Transverse colon (tissue), 4 donors: ENCODE measurements around the gene DKK3. TPM values are rescaled to one million over a fixed set of nuclear protein-coding genes. Genes with fewer than 3 reads are reported as not detected.

Experiments used
- DNase-seq: peaks from one replicate; pipeline ENCODE4 v3.0.0-alpha.2; 2019
- H3K27ac ChIP-seq, 4 donors: fragments of 200-600 bp; sonication (generic); 2 replicates each; pipeline ENCODE4 v1.5.1; 2016 to 2018; ENCODE audit warnings: inconsistent platforms in 4 of 4
- H3K27me3 ChIP-seq: fragments of 200-600 bp; sonication (generic); 2 replicates; pipeline ENCODE4 v1.5.1; 2017; ENCODE audit warnings: inconsistent platforms
- H3K36me3 ChIP-seq, 4 donors: fragments of 200-600 bp; sonication (generic); 2 replicates each; pipeline ENCODE4 v1.5.1; 2017 to 2019; ENCODE audit warnings: inconsistent platforms in 4 of 4
- H3K4me1 ChIP-seq, 4 donors: fragments of 200-600 bp; sonication (generic); 2 replicates each; pipeline ENCODE4 v1.5.1; 2017 to 2020; ENCODE audit warnings: inconsistent platforms in 4 of 4
- H3K4me3 ChIP-seq, 4 donors: fragments of 200-600 bp; sonication (generic); 1 replicate in 1 of 4; 2 replicates in 3 of 4; pipeline versions ENCODE4 v1.5.1 to v1.6.1; 2017 to 2019; ENCODE audit warnings: inconsistent platforms in 4 of 4
- H3K9me3 ChIP-seq, 2 donors: fragments of 200-600 bp; sonication (generic); 2 replicates each; pipeline ENCODE4 v1.5.1; 2017 to 2019; ENCODE audit warnings: inconsistent platforms in 2 of 2
- CTCF ChIP-seq, 5 experiments: fragments of 200-600 bp in 3 of 5; fragments of 450-650 bp in 2 of 5; sonication (generic) in 3 of 5; IDR thresholded peaks; 1 replicate in 2 of 5; 2 replicates in 3 of 5; pipeline ENCODE4 v1.5.1; 2016 to 2017; ENCODE audit warnings: antibody characterized with exemption in 5 of 5, inconsistent platforms in 3 of 5, mild to moderate bottlenecking in 2 of 5, moderate library complexity in 1 of 5
- EP300 ChIP-seq: sonication (generic); formaldehyde crosslinking; IDR thresholded peaks from one replicate; pipeline ENCODE4 v1.6.1; 2017; ENCODE audit warnings: antibody characterized with exemption, low read depth
- POLR2A ChIP-seq: fragments of 450-650 bp; IDR thresholded peaks from one replicate; pipeline ENCODE4 v1.6.1; 2016; ENCODE audit warnings: antibody characterized with exemption, mild to moderate bottlenecking, moderate library complexity
- POLR2AphosphoS5 ChIP-seq, 3 donors: sonication (generic); formaldehyde crosslinking; IDR thresholded peaks; one replicate each; pipeline ENCODE4 v1.6.1; 2016; ENCODE audit warnings: antibody characterized with exemption in 3 of 3
- WGBS, 2 donors: methylation state at CpG; one replicate each; pipeline ENCODE4 v1.1.5; 2018; ENCODE audit warnings: low coverage in 1 of 2; 5-methylcytosine and 5-hydroxymethylcytosine counted together
- in situ Hi-C, 4 donors: fragments of 200-750 bp; cut with MboI; loops; one replicate each; pipeline versions ENCODE4 v1.15.0 to v1.15.1; 2017; ENCODE audit warnings: low sequenced_read_pairs in 3 of 4, low pct_ligation_motif_present in 1 of 4, low pct_unique_long_range_greater_than_20kb in 1 of 4
- intact Hi-C: fragments of 100-400 bp; cut with DNase I; formaldehyde crosslinking; loops from one replicate; pipeline ENCODE4 v1.15.1; 2023; ENCODE audit warnings: low total_unique reads
- total RNA-seq, 4 donors: library from RNA; depleted of rRNA; stranded (reverse); fragments of >200 nt; gene quantifications; one replicate each; pipeline ENCODE4 v1.1.0, GENCODE V29; 2016

DKK3 gene
- total RNA-seq, 4 donors from 2014 or later: 27.2 to 181 (median 40.1) TPM

GRCh38 chr11:11980200-11980599 lies 28.2 kb downstream of the DKK3 start:
- no peaks in the 10 kb centered on the region for H3K36me3 ChIP-seq
- no peak overlapping the region for H3K4me3 ChIP-seq
- H3K27ac ChIP-seq: peak overlapping the region; percentile 18 to 70 (median 56)
- DNase-seq: no peak
- intact Hi-C loops: no loop called here
- H3K27me3 ChIP-seq: no peaks in the 10 kb centered on the region
- TF ChIP-seq CTCF (IDR thresholded peaks at IDR 0.05) (no peak), POLR2AphosphoS5 (IDR thresholded peaks at IDR 0.05) (no peak), EP300 (no peak), POLR2A (no peak)
- in situ Hi-C loops: no loop called here
- no peaks in the 10 kb centered on the region for H3K9me3 ChIP-seq
- peaks cover 11 to 38% (median 28%) of the 10 kb centered on the region in 4 donors for H3K4me1 ChIP-seq
- WGBS, 2 donors: 83 to 89% methylated on average over 1 to 2 of the region's 2 CpGs

- in situ Hi-C loops: no loop called here
- no peak overlapping the region for H3K4me3 ChIP-seq
- no peaks in the 10 kb centered on the region for H3K27me3 ChIP-seq
- intact Hi-C loops: no loop called here
- H3K4me1 ChIP-seq: peaks cover 11 to 39% (median 29%) of the 10 kb centered on the region in 4 donors
- H3K9me3 ChIP-seq: no peaks in the 10 kb centered on the region
- H3K27ac ChIP-seq: peak overlapping the region; percentile 45 to 70 (median 64)
- no peak for TF ChIP-seq POLR2A
- no peak for TF ChIP-seq CTCF (IDR thresholded peaks at IDR 0.05)
- no peak for TF ChIP-seq EP300
- TF ChIP-seq POLR2AphosphoS5 (IDR thresholded peaks at IDR 0.05): no peak
- 52% methylated on average over 8 of the region's 8 CpGs; no CpG with 5 or more reads in 1 of the 2 donors for WGBS, 2 donors
- DNase-seq: no peak
- H3K36me3 ChIP-seq: no peaks in the 10 kb centered on the region
These were observed 28.8 kb downstream of the DKK3 start for GRCh38 chr11:11979488-11980117.

GRCh38 chr11:11978792-11979487 lies 29.5 kb downstream of the DKK3 start:
- H3K4me3 ChIP-seq: no peak overlapping the region
- WGBS, 2 donors: 63 to 69% methylated on average over 5 to 13 of the region's 13 CpGs
- intact Hi-C loops (no loop called here), in situ Hi-C loops (no loop called here)
- TF ChIP-seq CTCF (IDR thresholded peaks at IDR 0.05) (no peak), POLR2AphosphoS5 (IDR thresholded peaks at IDR 0.05) (peak in 1 of 3 donors; percentile 18)
- H3K4me1 ChIP-seq: peaks cover 13 to 41% (median 29%) of the 10 kb centered on the region in 4 donors
- H3K9me3 ChIP-seq: no peaks in the 10 kb centered on the region
- DNase-seq: peak; percentile 29
- H3K27me3 ChIP-seq: no peaks in the 10 kb centered on the region
- no peaks in the 10 kb centered on the region for H3K36me3 ChIP-seq
- peak overlapping the region; percentile 45 to 70 (median 64) for H3K27ac ChIP-seq

GRCh38 chr11:11978098-11978637 lies 30.3 kb downstream of the DKK3 start:
- Histone ChIP-seq H3K27me3 (no peaks in the 10 kb centered on the region), H3K36me3 (no peaks in the 10 kb centered on the region), H3K4me3 (no peak overlapping the region), H3K27ac (peak overlapping the region; percentile 67 to 78 (median 70)), H3K9me3 (no peaks in the 10 kb centered on the region), H3K4me1 (peaks cover 16 to 49% (median 30%) of the 10 kb centered on the region in 4 donors)
- intact Hi-C loops (no loop called here), in situ Hi-C loops (no loop called here)
- WGBS, 2 donors: 89 to 97% methylated on average over 4 of the region's 4 CpGs
- DNase-seq: no peak
- TF ChIP-seq POLR2AphosphoS5 (IDR thresholded peaks at IDR 0.05) (no peak), EP300 (no peak), POLR2A (no peak), CTCF (IDR thresholded peaks at IDR 0.05) (no peak)
